Kidney (tissue), 14 donors: ENCODE data around the gene HSPB2. TPM values are rescaled to one million over a fixed set of nuclear protein-coding genes. Genes with fewer than 3 reads are reported as not detected.
A peak's percentile ranks its signal among the peaks of the same experiment; 100 is the strongest.

Experiments used
- DNase-seq, 5 donors: peaks; one replicate each; pipeline ENCODE4 v3.0.0-alpha.2; 2013 to 2020
- FAIRE-seq: peaks from 2 replicates; lab custom pipeline; 2012; peaks lifted over from hg19 to GRCh38; lab: Jason Lieb, UNC
- H3K27ac ChIP-seq, 2 donors: one replicate each; pipeline ENCODE4 v1.7.0; 2013; ENCODE audit warnings: low read depth in 2 of 2, low read length in 2 of 2, inconsistent platforms in 1 of 2
- H3K27me3 ChIP-seq: one replicate; pipeline ENCODE4 v1.7.1; 2013; ENCODE audit warnings: low read length, inconsistent platforms; ENCODE audit not compliant: control insufficient read depth, insufficient read depth
- H3K36me3 ChIP-seq, 3 donors: one replicate each; pipeline versions ENCODE4 v1.7.0 to v1.7.1; 2013; ENCODE audit warnings: low read length in 3 of 3, control low read depth in 1 of 3, inconsistent platforms in 1 of 3; ENCODE audit not compliant: insufficient read depth in 3 of 3, control insufficient read depth in 2 of 3
- H3K4me1 ChIP-seq, 3 donors: one replicate each; pipeline versions ENCODE4 v1.7.0 to v1.7.1; 2013; ENCODE audit warnings: low read length in 3 of 3, inconsistent platforms in 1 of 3, low read depth in 1 of 3; ENCODE audit not compliant: control insufficient read depth in 2 of 3, insufficient read depth in 2 of 3
- H3K4me3 ChIP-seq, 3 donors: one replicate each; pipeline versions ENCODE4 v1.7.0 to v1.8.1; 2013; ENCODE audit warnings: low read length in 3 of 3, control low read depth in 1 of 3, inconsistent platforms in 1 of 3
- H3K9ac ChIP-seq, 3 donors: one replicate each; pipeline versions ENCODE4 v1.7.0 to v1.7.1; 2013; ENCODE audit warnings: low read length in 3 of 3, control low read depth in 1 of 3, inconsistent platforms in 1 of 3
- H3K9me3 ChIP-seq, 3 donors: one replicate each; pipeline versions ENCODE4 v1.7.0 to v1.7.1; 2013; ENCODE audit warnings: low read length in 3 of 3, control low read depth in 1 of 3, inconsistent platforms in 1 of 3; ENCODE audit not compliant: control insufficient read depth in 2 of 3, insufficient read depth in 1 of 3
- intact Hi-C: fragments of 100-400 bp; cut with DNase I; formaldehyde crosslinking; loops from one replicate; pipeline ENCODE4 v1.11.1; 2022
- polyA plus RNA-seq: library from polyadenylated mRNA; stranded (reverse); fragments of 350-450 nt; fragmentation: Illumina TruSeq; extraction: RNeasy Lipid Tissue Mini Kit (QIAGEN cat#74804); gene quantifications from one replicate; pipeline ENCODE4 v1.2.3, GENCODE V29; 2014; ENCODE audit warnings: low read depth, low replicate concordance; ENCODE audit not compliant: insufficient read depth
- total RNA-seq: library from RNA; stranded (reverse); fragmentation: NEBNext Ultra II Directional; extraction: Animal tissue kit (Norgen Biotek cat#: 25700); gene quantifications from one replicate; pipeline ENCODE4 v1.2.1, GENCODE V29; 2021
- TF ChIP-seq, protein P1 (sequence below): IDR thresholded peaks from 3 replicates; pipeline ENCODE4 v1.5.1; 2012; ENCODE audit warnings: mild to moderate bottlenecking, moderate library complexity, borderline replicate concordance; ENCODE audit not compliant: insufficient read depth; ENCODE audit errors: extremely low read depth
- donor health status: control.
- donor health status: control.
- donor health status: control.
- donor health status: control.
- donor health status: control.
- donor health status: DM: yes; HTN: yes; CAD: no.
- donor health status: Normal renal cell carcinoma (clear cell type).

Gene HSPB2
- total and polyA plus RNA-seq, 2 donors from 2014 or later: 4.4 to 15.7 TPM

DNA sequence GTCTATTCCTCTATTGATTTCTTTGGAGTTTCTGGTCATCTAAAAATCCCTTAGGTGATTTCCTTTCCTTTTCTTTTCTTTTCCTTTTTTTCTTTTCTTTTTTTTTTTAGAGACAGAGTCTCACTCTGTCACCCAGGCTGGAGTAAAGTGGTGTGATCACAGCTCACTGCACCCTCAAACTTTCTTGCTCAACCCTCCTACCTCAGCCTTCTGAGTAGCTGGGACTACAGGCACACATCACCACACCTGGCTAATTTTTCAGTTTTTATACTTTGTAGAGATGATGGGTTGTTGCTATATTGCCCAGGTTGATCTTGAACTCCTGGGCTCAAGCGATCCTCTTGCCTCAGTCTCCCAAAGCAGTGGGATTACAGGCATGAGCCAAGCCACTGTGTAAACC lies 4.2 kb downstream of the HSPB2 start:
- Histone ChIP-seq H3K4me1 (peaks cover 0 to 32% (median 15%) of the 10 kb centered on the region in 3 donors), H3K9me3 (no peaks in the 10 kb centered on the region), H3K27me3 (no peaks in the 10 kb centered on the region), H3K4me3 (no peak overlapping the region), H3K27ac (peak overlapping the region in 1 of 2 donors; percentile 18), H3K36me3 (no peaks in the 10 kb centered on the region), H3K9ac (peak overlapping the region in 1 of 3 donors; percentile 27)
- FAIRE-seq (no peak), DNase-seq (no peak)
- TF ChIP-seq, protein P1, sequence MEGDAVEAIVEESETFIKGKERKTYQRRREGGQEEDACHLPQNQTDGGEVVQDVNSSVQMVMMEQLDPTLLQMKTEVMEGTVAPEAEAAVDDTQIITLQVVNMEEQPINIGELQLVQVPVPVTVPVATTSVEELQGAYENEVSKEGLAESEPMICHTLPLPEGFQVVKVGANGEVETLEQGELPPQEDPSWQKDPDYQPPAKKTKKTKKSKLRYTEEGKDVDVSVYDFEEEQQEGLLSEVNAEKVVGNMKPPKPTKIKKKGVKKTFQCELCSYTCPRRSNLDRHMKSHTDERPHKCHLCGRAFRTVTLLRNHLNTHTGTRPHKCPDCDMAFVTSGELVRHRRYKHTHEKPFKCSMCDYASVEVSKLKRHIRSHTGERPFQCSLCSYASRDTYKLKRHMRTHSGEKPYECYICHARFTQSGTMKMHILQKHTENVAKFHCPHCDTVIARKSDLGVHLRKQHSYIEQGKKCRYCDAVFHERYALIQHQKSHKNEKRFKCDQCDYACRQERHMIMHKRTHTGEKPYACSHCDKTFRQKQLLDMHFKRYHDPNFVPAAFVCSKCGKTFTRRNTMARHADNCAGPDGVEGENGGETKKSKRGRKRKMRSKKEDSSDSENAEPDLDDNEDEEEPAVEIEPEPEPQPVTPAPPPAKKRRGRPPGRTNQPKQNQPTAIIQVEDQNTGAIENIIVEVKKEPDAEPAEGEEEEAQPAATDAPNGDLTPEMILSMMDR: no peak
- intact Hi-C loops: no loop called here

- TF ChIP-seq, protein P1: no peak
- FAIRE-seq (no peak), DNase-seq (no peak)
- Histone ChIP-seq H3K36me3 (no peaks in the 10 kb centered on the region), H3K4me3 (no peak overlapping the region), H3K27ac (peak overlapping the region in 1 of 2 donors; percentile 93), H3K9ac (peak overlapping the region in 1 of 3 donors; percentile 27), H3K9me3 (no peaks in the 10 kb centered on the region), H3K4me1 (peaks cover 0 to 29% (median 11%) of the 10 kb centered on the region in 3 donors), H3K27me3 (no peaks in the 10 kb centered on the region)
- intact Hi-C loops: no loop called here
Observed at GRCh38 chr11:111917312-111917711, 4.8 kb downstream of the HSPB2 start.

- intact Hi-C loops: no loop called here
- Histone ChIP-seq H3K4me1 (peaks cover 0 to 28% (median 10%) of the 10 kb centered on the region in 3 donors), H3K9me3 (no peaks in the 10 kb centered on the region), H3K4me3 (no peak overlapping the region), H3K27me3 (no peaks in the 10 kb centered on the region), H3K36me3 (no peaks in the 10 kb centered on the region), H3K27ac (peak overlapping the region; percentile 92 to 93), H3K9ac (peak overlapping the region in 1 of 3 donors; percentile 78)
- FAIRE-seq (no peak), DNase-seq (no peak)
- TF ChIP-seq, protein P1: no peak
Observed at GRCh38 chr11:111917788-111918187, 5.3 kb downstream of the HSPB2 start.
